Karpas-422 (cell line): ENCODE data around the gene CEBPZ. TPM values are rescaled to one million over a fixed set of nuclear protein-coding genes. Genes with fewer than 3 reads are reported as not detected.
A peak's percentile ranks its signal among the peaks of the same experiment; 100 is the strongest.

Source experiments
- DNase-seq: peaks from one replicate; pipeline ENCODE4 v3.0.0-alpha.2; 2015
- H2AFZ ChIP-seq: fragments of 200-600 bp; sonication (generic); 2 replicates; pipeline ENCODE4 v1.6.1; 2014; ENCODE audit warnings: antibody characterized with exemption, low read length, mixed read lengths
- H3K27ac ChIP-seq: fragments of 200-600 bp; sonication (generic); 2 replicates; pipeline ENCODE4 v1.5.1; 2014; ENCODE audit warnings: mild to moderate bottlenecking, low read length, moderate library complexity
- H3K27me3 ChIP-seq: fragments of 200-600 bp; sonication (generic); 2 replicates; pipeline ENCODE4 v1.6.1; 2014; ENCODE audit warnings: low read length, mixed read lengths
- H3K36me3 ChIP-seq: fragments of 200-600 bp; sonication (generic); 2 replicates; pipeline ENCODE4 v1.6.1; 2014; ENCODE audit warnings: low read length, mixed read lengths; ENCODE audit not compliant: insufficient read depth
- H3K4me1 ChIP-seq: fragments of 200-600 bp; sonication (generic); 2 replicates; pipeline ENCODE4 v1.6.1; 2014; ENCODE audit warnings: mild to moderate bottlenecking, low read length, mixed read lengths
- H3K4me2 ChIP-seq: fragments of 200-600 bp; sonication (generic); 2 replicates; pipeline ENCODE4 v1.6.1; 2014; ENCODE audit warnings: low read length, low read depth, mild to moderate bottlenecking; ENCODE audit not compliant: poor library complexity, severe bottlenecking
- H3K4me3 ChIP-seq: fragments of 200-600 bp; sonication (generic); 2 replicates; pipeline ENCODE4 v1.5.1; 2014; ENCODE audit warnings: mild to moderate bottlenecking, antibody characterized with exemption, low read length, mixed read lengths
- H3K79me2 ChIP-seq: fragments of 200-600 bp; sonication (generic); 2 replicates; pipeline ENCODE4 v1.6.1; 2014; ENCODE audit warnings: mild to moderate bottlenecking, low read length, mixed read lengths
- H3K9ac ChIP-seq: fragments of 200-600 bp; sonication (generic); 2 replicates; pipeline ENCODE4 v1.6.0; 2014; ENCODE audit warnings: low read length
- H3K9me2 ChIP-seq: fragments of 200-600 bp; sonication (generic), shearing (Covaris generic); replicated peaks from 2 replicates; pipeline ENCODE4 v1.6.0; 2014; ENCODE audit warnings: mild to moderate bottlenecking, low read length, moderate library complexity; ENCODE audit not compliant: insufficient read depth
- H3K9me3 ChIP-seq: fragments of 300-700, 200-600 bp; sonication (generic); 2 replicates; pipeline ENCODE4 v1.6.1; 2014; ENCODE audit warnings: low read length, mixed read lengths
- H4K20me1 ChIP-seq: fragments of 200-600 bp; sonication (generic); 2 replicates; pipeline ENCODE4 v1.6.1; 2014; ENCODE audit warnings: mild to moderate bottlenecking, antibody characterized with exemption, low read length, low read depth; ENCODE audit not compliant: insufficient read depth
- total RNA-seq: library from RNA; depleted of rRNA; stranded (reverse); fragments of >200 nt; shearing (Covaris generic); gene quantifications from 2 replicates; pipeline ENCODE4 v1.2.3, GENCODE V29; 2014; ENCODE audit warnings: low replicate concordance

CEBPZ gene
- total RNA-seq, 1 experiment from 2014 or later: 48.2 TPM

DNA sequence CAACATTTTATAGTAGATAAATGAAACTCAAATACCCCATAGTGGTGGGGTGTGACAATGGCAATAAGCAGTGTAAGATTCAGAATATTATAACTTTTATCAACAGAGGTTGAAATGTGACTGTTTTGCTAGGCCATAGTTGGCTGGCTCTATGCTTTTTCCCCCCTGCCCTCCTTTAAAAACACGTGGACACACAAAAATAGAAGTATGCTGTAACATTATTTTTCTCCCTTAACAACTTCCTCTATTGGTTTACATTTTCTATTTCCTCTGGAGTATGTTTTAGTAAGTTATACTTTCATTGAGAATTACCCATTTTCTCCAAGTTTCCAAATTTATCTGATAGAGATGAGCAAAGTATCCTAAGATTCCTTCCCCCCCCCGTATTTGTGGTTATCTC is 31.1 kb upstream of the CEBPZ start:
- no peak overlapping the region for H2AFZ ChIP-seq
- no peaks in the 10 kb centered on the region for H3K27me3 ChIP-seq
- H3K27ac ChIP-seq: peak overlapping the region; percentile 16; the same call in 1 of the 2 replicates
- no peak for DNase-seq
- H3K4me1 ChIP-seq: peaks cover 22% of the 10 kb centered on the region
- H3K79me2 ChIP-seq: no peaks in the 10 kb centered on the region
- no peak overlapping the region for H3K4me3 ChIP-seq
- H4K20me1 ChIP-seq: no peaks in the 10 kb centered on the region
- peak overlapping the region; percentile 15 for H3K4me2 ChIP-seq
- no peak overlapping the region for H3K9ac ChIP-seq
- no peaks in the 10 kb centered on the region for H3K9me2 ChIP-seq
- no peaks in the 10 kb centered on the region for H3K9me3 ChIP-seq
- peaks cover 13% of the 10 kb centered on the region; the same call in 1 of the 2 replicates for H3K36me3 ChIP-seq

DNA sequence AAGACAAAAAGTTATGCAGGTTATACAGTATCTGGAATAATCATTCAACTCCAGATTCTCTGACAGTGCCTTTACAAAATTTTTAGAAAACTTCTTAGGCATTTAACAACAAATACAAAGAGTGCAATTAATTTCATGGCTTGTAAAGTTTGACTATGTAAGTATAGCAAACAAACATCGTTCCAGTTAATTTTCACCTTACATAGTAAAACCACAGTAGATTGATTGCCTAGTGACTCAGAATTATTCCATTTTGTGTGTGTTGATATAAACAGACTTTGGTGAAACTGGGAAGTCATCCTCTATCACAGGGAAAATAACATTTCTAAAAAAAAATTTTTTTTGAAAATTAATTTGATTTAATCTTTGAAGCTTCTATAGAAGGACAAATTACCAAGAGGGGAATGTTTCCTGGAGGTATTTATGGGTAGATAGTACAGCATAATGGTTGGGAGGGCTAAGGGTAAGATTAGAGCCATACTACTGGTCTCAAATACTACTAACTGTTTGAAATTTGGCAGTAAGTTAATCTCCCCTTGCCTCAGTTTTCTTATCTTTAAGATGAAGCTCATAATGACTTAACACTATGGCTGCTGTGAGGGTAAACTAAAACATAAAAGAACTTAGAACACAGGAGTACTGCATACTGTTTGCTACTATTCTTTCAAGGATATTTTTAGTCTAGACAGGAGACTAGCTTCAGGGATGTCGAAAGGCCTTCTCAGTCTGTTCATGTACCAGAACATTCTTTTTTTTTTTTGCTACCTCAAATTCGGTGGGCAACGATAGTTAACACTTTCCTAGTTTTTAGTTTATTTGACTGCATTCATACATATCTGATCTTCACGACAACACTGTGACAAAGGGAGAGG is 19.7 kb upstream of the CEBPZ start:
- Histone ChIP-seq H3K4me3 (no peak overlapping the region), H3K9ac (no peak overlapping the region), H3K27ac (no peak overlapping the region)

DNA sequence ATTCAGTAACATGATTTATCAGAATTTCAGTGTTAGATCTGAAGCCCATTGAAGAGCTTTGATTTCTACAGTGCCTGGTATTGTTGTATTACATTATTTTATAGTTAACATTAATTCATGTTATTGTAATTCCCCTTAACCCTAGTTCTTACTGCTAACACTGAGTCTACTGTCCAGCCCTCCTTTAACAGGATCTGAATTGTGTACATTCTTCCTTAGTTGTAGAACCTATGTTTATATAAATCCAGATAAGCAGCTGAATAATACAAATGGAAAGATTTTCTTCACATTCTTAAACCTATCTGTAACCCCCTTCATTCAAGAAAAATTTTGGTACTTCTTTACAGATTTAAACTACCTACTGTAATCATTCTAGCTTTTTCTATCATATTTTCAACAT is 14.8 kb upstream of the CEBPZ start:
- H3K36me3 ChIP-seq: peaks cover 73% of the 10 kb centered on the region
- no peak overlapping the region for H2AFZ ChIP-seq
- H3K4me3 ChIP-seq: no peak overlapping the region
- H3K4me2 ChIP-seq: no peak overlapping the region
- 0 out of 2 replicates have a peak, but pooled peaks cover 2% of the 10 kb centered on the region for H3K79me2 ChIP-seq
- DNase-seq: no peak
- no peaks in the 10 kb centered on the region for H3K27me3 ChIP-seq
- no peak overlapping the region for H3K9ac ChIP-seq
- H3K27ac ChIP-seq: no peak overlapping the region
- H3K9me2 ChIP-seq: no peaks in the 10 kb centered on the region
- no peaks in the 10 kb centered on the region for H3K9me3 ChIP-seq
- no peaks in the 10 kb centered on the region for H3K4me1 ChIP-seq
- no peaks in the 10 kb centered on the region for H4K20me1 ChIP-seq

More for the DNA sequence above, 19.7 kb upstream of the CEBPZ start:
- Histone ChIP-seq H3K9me3 (no peaks in the 10 kb centered on the region), H4K20me1 (no peaks in the 10 kb centered on the region), H3K4me2 (no peak overlapping the region), H3K27me3 (no peaks in the 10 kb centered on the region), H2AFZ (no peak overlapping the region), H3K36me3 (peaks cover 59% of the 10 kb centered on the region; the same call in 1 of the 2 replicates), H3K4me1 (no peaks in the 10 kb centered on the region), H3K79me2 (peaks cover 8% of the 10 kb centered on the region; the same call in 1 of the 2 replicates), H3K9me2 (no peaks in the 10 kb centered on the region)
- DNase-seq: no peak

DNA sequence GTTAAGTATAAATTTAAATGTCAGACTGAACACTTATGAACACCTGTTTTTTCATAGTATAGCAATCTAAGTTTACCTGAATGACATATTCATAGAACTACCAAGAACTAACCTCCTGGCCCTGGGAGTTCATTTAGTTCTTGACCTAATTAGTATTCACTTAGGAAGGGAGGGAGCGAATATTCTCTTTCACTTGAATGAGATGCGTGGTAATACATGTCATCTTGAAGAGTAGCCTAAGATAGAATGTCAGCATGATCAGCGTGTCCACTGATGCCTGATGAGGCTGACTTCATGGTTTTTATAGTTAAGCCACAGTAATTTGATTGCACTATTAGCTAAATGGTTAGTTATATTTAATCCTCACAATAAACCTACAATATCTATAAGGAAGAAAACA is 13.4 kb upstream of the CEBPZ start:
- Histone ChIP-seq H3K4me2 (no peak overlapping the region), H2AFZ (no peak overlapping the region), H3K4me3 (no peak overlapping the region), H3K79me2 (no peaks in the 10 kb centered on the region), H4K20me1 (no peaks in the 10 kb centered on the region), H3K9me3 (no peaks in the 10 kb centered on the region), H3K27ac (no peak overlapping the region), H3K9me2 (no peaks in the 10 kb centered on the region), H3K27me3 (no peaks in the 10 kb centered on the region), H3K4me1 (no peaks in the 10 kb centered on the region), H3K36me3 (peaks cover 70% of the 10 kb centered on the region), H3K9ac (no peak overlapping the region)
- no peak for DNase-seq

DNA sequence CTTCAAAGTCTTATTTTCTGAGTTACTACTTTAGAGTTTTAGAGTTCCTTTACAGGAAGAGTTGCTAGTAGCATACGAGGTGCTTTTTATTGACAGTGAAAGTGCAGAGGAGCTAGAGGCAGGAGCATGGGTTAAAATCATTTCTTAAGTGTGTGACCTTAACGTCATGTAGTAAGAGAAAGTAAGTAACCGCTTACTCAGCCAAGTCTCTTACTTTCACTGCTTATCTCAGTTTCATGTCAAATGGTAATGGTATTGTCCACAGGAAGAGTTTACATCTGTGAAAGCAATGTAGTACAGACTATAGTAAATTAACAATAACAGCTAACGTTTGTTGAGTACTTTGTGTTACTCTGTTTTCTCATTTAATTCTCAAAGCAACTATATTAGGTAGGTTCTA is 12.6 kb upstream of the CEBPZ start:
- no peak overlapping the region for H3K27ac ChIP-seq
- no peaks in the 10 kb centered on the region for H3K4me1 ChIP-seq
- no peak overlapping the region for H3K9ac ChIP-seq
- H3K9me2 ChIP-seq: no peaks in the 10 kb centered on the region
- H3K27me3 ChIP-seq: no peaks in the 10 kb centered on the region
- no peak overlapping the region for H3K4me2 ChIP-seq
- H4K20me1 ChIP-seq: no peaks in the 10 kb centered on the region
- H3K79me2 ChIP-seq: no peaks in the 10 kb centered on the region
- no peaks in the 10 kb centered on the region for H3K9me3 ChIP-seq
- DNase-seq: no peak
- H3K36me3 ChIP-seq: peaks cover 72% of the 10 kb centered on the region
- H3K4me3 ChIP-seq: no peak overlapping the region
- no peak overlapping the region for H2AFZ ChIP-seq

DNA sequence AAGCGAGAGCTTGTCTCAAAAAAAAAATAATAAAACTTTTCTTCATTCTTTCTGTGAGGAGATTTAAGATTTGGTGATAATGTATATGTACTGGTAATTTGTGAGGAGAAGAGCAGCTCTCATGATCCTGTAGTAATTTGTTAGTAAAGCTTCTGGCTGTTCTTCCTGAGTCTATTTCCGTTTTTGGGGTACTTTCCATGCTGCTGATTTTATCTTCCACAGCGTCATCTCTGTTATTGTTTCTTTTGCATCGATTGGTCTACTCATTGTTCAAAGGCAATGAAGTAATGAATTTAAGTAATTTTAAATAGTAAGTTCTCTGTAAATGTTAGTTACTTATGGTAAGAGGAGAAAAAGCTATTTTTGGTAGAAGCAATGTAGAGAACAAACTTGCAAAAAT is 12.0 kb upstream of the CEBPZ start:
- H3K36me3 ChIP-seq: peaks cover 72% of the 10 kb centered on the region
- no peak overlapping the region for H3K4me3 ChIP-seq
- H3K9me2 ChIP-seq: no peaks in the 10 kb centered on the region
- H3K4me1 ChIP-seq: no peaks in the 10 kb centered on the region
- no peak overlapping the region for H3K4me2 ChIP-seq
- H3K27ac ChIP-seq: no peak overlapping the region
- no peaks in the 10 kb centered on the region for H4K20me1 ChIP-seq
- DNase-seq: no peak
- no peak overlapping the region for H2AFZ ChIP-seq
- H3K9me3 ChIP-seq: no peaks in the 10 kb centered on the region
- H3K79me2 ChIP-seq: no peaks in the 10 kb centered on the region
- no peaks in the 10 kb centered on the region for H3K27me3 ChIP-seq
- H3K9ac ChIP-seq: no peak overlapping the region

DNA sequence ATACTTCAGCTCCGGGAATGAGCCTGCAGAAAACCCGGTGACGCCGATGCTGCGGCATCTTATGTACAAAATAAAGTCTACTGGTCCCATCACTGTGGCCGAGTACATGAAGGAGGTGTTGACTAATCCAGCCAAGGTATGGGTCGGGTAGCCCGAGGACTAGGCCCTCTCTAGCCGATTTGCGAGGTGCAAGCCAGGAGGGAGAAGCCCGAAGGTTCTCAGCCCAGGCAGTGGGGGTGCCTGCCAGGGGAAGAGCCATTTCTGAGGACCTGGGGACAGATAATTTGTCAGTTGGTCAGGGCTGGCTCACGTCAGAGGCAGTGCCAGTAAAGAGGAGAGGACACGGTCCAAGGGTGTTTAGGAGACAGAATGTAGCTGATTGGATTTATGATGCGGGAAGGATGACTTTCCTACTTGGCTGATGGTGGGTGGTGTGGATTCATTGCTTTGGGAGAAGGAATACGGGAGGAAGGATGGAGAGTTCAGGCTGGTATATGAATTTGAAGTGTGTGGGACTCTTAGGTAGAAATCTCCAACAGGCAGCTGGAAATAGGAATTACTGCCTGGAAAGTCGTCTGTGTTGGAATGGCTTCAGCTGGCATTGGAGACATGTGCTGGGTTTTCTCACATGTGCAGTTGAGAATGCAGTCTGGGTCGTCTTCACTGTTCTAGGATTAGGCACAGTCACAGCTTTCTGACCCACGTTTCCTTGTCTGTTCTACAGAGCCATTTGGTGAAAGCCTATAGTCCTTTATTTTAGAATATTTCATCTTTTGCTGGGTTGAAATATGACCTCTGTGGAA is 936 bp upstream of the CEBPZ start:
- Histone ChIP-seq H3K4me2 (peak overlapping the region; percentile 96), H3K79me2 (peaks cover 96% of the 10 kb centered on the region), H3K27me3 (no peaks in the 10 kb centered on the region), H3K36me3 (peaks cover 30% of the 10 kb centered on the region), H3K27ac (peak overlapping the region; percentile 44; the same call in 1 of the 2 replicates), H3K9me3 (no peaks in the 10 kb centered on the region), H3K4me1 (peaks cover 28% of the 10 kb centered on the region), H3K9ac (peak overlapping the region; percentile 86), H3K4me3 (peak overlapping the region; percentile 93), H3K9me2 (no peaks in the 10 kb centered on the region), H2AFZ (peak overlapping the region; percentile 93; the same call in 1 of the 2 replicates), H4K20me1 (peaks cover 27% of the 10 kb centered on the region)
- DNase-seq: peak; percentile 58

DNA sequence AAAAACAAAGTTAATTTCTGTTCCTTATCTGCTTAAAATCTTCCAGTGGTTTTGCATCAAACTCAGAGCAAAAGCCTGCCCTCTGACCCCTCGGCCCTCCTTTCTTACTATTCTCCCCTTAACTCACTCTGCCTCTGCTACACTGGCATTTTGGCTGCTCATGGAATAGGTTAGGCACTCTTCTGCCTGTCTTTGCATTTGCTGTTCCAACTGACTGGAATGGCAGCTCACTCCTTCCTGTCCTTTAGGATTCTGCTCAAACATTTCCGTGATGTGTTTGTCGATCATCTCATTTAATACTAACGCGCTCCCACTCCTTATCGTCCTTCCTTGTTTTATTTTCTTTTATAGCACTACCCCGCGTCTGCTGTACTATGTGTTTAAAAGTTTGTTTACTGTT is 815 bp downstream of the CEBPZ start:
- no peaks in the 10 kb centered on the region for H3K9me3 ChIP-seq
- DNase-seq: no peak
- peaks cover 34% of the 10 kb centered on the region for H4K20me1 ChIP-seq
- H2AFZ ChIP-seq: no peak overlapping the region
- peaks cover 36% of the 10 kb centered on the region for H3K36me3 ChIP-seq
- no peaks in the 10 kb centered on the region for H3K9me2 ChIP-seq
- peak overlapping the region; percentile 86 for H3K9ac ChIP-seq
- peak overlapping the region; percentile 58 for H3K27ac ChIP-seq
- peak overlapping the region; percentile 93 for H3K4me3 ChIP-seq
- H3K4me2 ChIP-seq: peak overlapping the region; percentile 96
- peaks cover 95% of the 10 kb centered on the region for H3K79me2 ChIP-seq
- H3K4me1 ChIP-seq: peaks cover 37% of the 10 kb centered on the region
- H3K27me3 ChIP-seq: no peaks in the 10 kb centered on the region
